HCT116 (cell line): ENCODE results near the gene FKBP7. TPM values are rescaled to one million over a fixed set of nuclear protein-coding genes. Genes with fewer than 3 reads are reported as not detected.

Experiments
- ATAC-seq: fragments of 200-7000 bp; cut with Tn5 transposase; 2 replicates; pipeline ENCODE4 v1.9.1; 2020; ENCODE audit warnings: mild to moderate bottlenecking, moderate library complexity
- BruUV-seq: library from RNA; stranded (reverse); fragments of 400-500 nt; replicated peaks from 2 replicates; lab custom pipeline; 2021; lab: Mats Ljungman, UMichigan
- CTCF ChIA-PET: fragments of 300-600 bp; sonication (Branson Sonifier 250); formaldehyde crosslinking; loops from one replicate; lab custom pipeline; 2021; ENCODE audit warnings: antibody characterized with exemption; lab: Charles Lee
- POLR2A ChIA-PET: fragments of 300-600, 350-600 bp; sonication (Branson Sonifier 250); formaldehyde crosslinking; loops from one replicate; lab custom pipeline; 2021; ENCODE audit warnings: antibody characterized with exemption; lab: Charles Lee
- RAD21 ChIA-PET, 2 experiments: fragments of 300-600 bp; sonication (Branson Sonifier 250); formaldehyde crosslinking; loops; one replicate each; lab custom pipeline; 2023; ENCODE audit warnings: low total read pairs in 2 of 2; ENCODE audit not compliant: uncharacterized antibody in 2 of 2, unreplicated experiment in 2 of 2, low non-redundant PET in 1 of 2; lab: Charles Lee
- DNase-seq: peaks from one replicate; pipeline ENCODE4 v3.0.0-alpha.2; 2010; ENCODE audit warnings: low read depth, low spot score
- H2AFZ ChIP-seq: fragments of 200-600 bp; shearing (Covaris generic), sonication (generic); 2 replicates; pipeline ENCODE4 v1.6.1; 2017; ENCODE audit warnings: low read depth, mixed run types, mixed read lengths, antibody characterized with exemption, low read length; ENCODE audit not compliant: poor library complexity, severe bottlenecking
- H3K27ac ChIP-seq: 2 replicates; pipeline ENCODE4 v1.5.1; 2012; ENCODE audit warnings: low read depth, low read length
- H3K27me3 ChIP-seq: fragments of 200-600 bp; sonication (generic); 2 replicates; pipeline ENCODE4 v1.6.1; 2016; ENCODE audit warnings: mixed run types, low read length, mixed read lengths; ENCODE audit not compliant: insufficient read depth
- H3K36me3 ChIP-seq, 2 experiments: fragments of 200-500 bp in 1 of 2; fragments of 200-600 bp in 1 of 2; sonication (Bioruptor generic) in 1 of 2; sonication (generic) in 1 of 2; 2 replicates each; pipeline versions ENCODE4 v1.5.1 to v1.6.1; 2014 to 2016; ENCODE audit warnings: low read length in 2 of 2, inconsistent platforms in 1 of 2, mixed read lengths in 1 of 2, mixed run types in 1 of 2; ENCODE audit not compliant: insufficient read depth in 2 of 2, control insufficient read depth in 1 of 2
- H3K4me1 ChIP-seq, 2 experiments: fragments of 200-600 bp in 1 of 2; sonication (generic) in 1 of 2; 2 replicates each; pipeline versions ENCODE4 v1.5.1 to v1.6.1; 2012 to 2017; ENCODE audit warnings: low read length in 2 of 2, inconsistent platforms in 1 of 2, mild to moderate bottlenecking in 1 of 2, mixed read lengths in 1 of 2, mixed run types in 1 of 2, moderate library complexity in 1 of 2; ENCODE audit not compliant: insufficient read depth in 2 of 2, control insufficient read depth in 1 of 2
- H3K4me2 ChIP-seq: fragments of 200-600 bp; sonication (generic); 2 replicates; pipeline ENCODE4 v1.6.1; 2017; ENCODE audit warnings: mixed run types, low read length, mixed read lengths
- H3K4me3 ChIP-seq, 2 experiments: fragments of 200-600 bp in 1 of 2; sonication (generic) in 1 of 2; replicated peaks in 1 of 2; 2 replicates each; pipeline ENCODE4 v1.5.1; 2011 to 2016; ENCODE audit warnings: low read length in 2 of 2, control low read depth in 1 of 2, low read depth in 1 of 2, mild to moderate bottlenecking in 1 of 2, mixed read lengths in 1 of 2, mixed run types in 1 of 2
- H3K79me2 ChIP-seq: fragments of 200-600 bp; sonication (generic); 2 replicates; pipeline ENCODE4 v1.6.1; 2017; ENCODE audit warnings: mild to moderate bottlenecking, mixed run types, low read length, moderate library complexity, mixed read lengths; ENCODE audit not compliant: insufficient read depth
- H3K9ac ChIP-seq: fragments of 200-600 bp; sonication (generic); 2 replicates; pipeline ENCODE4 v1.6.1; 2016; ENCODE audit warnings: low read length, mixed read lengths
- H3K9me2 ChIP-seq: fragments of 200-600 bp; sonication (generic), shearing (Covaris generic); 2 replicates; pipeline ENCODE4 v1.6.1; 2017; ENCODE audit warnings: mixed run types, mild to moderate bottlenecking, moderate library complexity; ENCODE audit not compliant: insufficient read depth
- H3K9me3 ChIP-seq, 2 experiments: fragments of 200-500 bp in 1 of 2; fragments of 200-600 bp in 1 of 2; sonication (Bioruptor generic) in 1 of 2; sonication (generic) in 1 of 2; 2 replicates each; pipeline ENCODE4 v1.6.1; 2014 to 2017; ENCODE audit warnings: low read length in 2 of 2, mixed read lengths in 2 of 2, inconsistent platforms in 1 of 2, low read depth in 1 of 2, mild to moderate bottlenecking in 1 of 2, mixed run types in 1 of 2, moderate library complexity in 1 of 2; ENCODE audit not compliant: control insufficient read depth in 1 of 2, insufficient read depth in 1 of 2
- H4K20me1 ChIP-seq: fragments of 200-600 bp; sonication (generic), shearing (Covaris generic); 2 replicates; pipeline ENCODE4 v1.6.1; 2017; ENCODE audit warnings: mixed run types, mild to moderate bottlenecking, moderate library complexity; ENCODE audit not compliant: insufficient read depth
- ATF3 ChIP-seq: IDR thresholded peaks from 2 replicates; pipeline ENCODE4 v1.6.1; 2012
- CBX3 ChIP-seq: IDR thresholded peaks from 2 replicates; pipeline ENCODE4 v1.6.1; 2012; ENCODE audit warnings: low read depth
- EZH2 ChIP-seq: fragments of 200-600 bp; sonication (generic); IDR thresholded peaks from 2 replicates; pipeline ENCODE4 v1.6.1; 2017; ENCODE audit warnings: antibody characterized with exemption, mixed run types
- MAX ChIP-seq: IDR thresholded peaks from 2 replicates; pipeline ENCODE4 v1.6.1; 2012
- POLR2A ChIP-seq: IDR thresholded peaks from 2 replicates; pipeline ENCODE4 v1.7.0; 2011; ENCODE audit warnings: borderline replicate concordance; ENCODE audit not compliant: insufficient read depth, insufficient read length; ENCODE audit errors: extremely low read depth
- POLR2AphosphoS5 ChIP-seq: IDR thresholded peaks from 2 replicates; pipeline ENCODE4 v1.6.1; 2011; ENCODE audit warnings: mild to moderate bottlenecking, low read depth, low read length, moderate library complexity
- RAD21 ChIP-seq: IDR thresholded peaks from 2 replicates; pipeline ENCODE4 v1.6.1; 2012; ENCODE audit warnings: low read depth, mild to moderate bottlenecking
- SIN3A ChIP-seq: IDR thresholded peaks from 2 replicates; pipeline ENCODE4 v1.6.1; 2012; ENCODE audit warnings: low read depth
- TCF7L2 ChIP-seq: IDR thresholded peaks from 2 replicates; pipeline ENCODE4 v1.7.0; 2011; ENCODE audit warnings: borderline replicate concordance, inconsistent platforms; ENCODE audit not compliant: insufficient read depth, insufficient read length; ENCODE audit errors: extremely low read depth
- YY1 ChIP-seq: IDR thresholded peaks from 2 replicates; pipeline ENCODE4 v1.6.1; 2011; ENCODE audit warnings: low read length, low read depth, moderate library complexity, mild to moderate bottlenecking; ENCODE audit not compliant: insufficient replicate concordance; ENCODE audit errors: extremely low read depth
- ZFX ChIP-seq: fragments of 450-650 bp; IDR thresholded peaks from 2 replicates; pipeline ENCODE4 v1.6.1; 2017
- ZNF274 ChIP-seq: fragments of 200-500 bp; sonication (Bioruptor generic); IDR thresholded peaks from 2 replicates; pipeline ENCODE4 v1.6.1; 2014; ENCODE audit warnings: mild to moderate bottlenecking, low read depth, low read length, inconsistent platforms
- intact Hi-C: fragments of 100-400 bp; cut with micrococcal nuclease; formaldehyde crosslinking; loops from 2 replicates; pipeline ENCODE4 v1.10.0; 2022
- total RNA-seq: library from RNA; stranded (reverse); gene quantifications from one replicate; pipeline ENCODE4 v1.2.1, GENCODE V29; 2021; ENCODE audit not compliant: unreplicated experiment
- TF ChIP-seq, protein P1 (sequence below): IDR thresholded peaks from 2 replicates; pipeline ENCODE4 v1.6.1; 2012; ENCODE audit warnings: low read depth
- TF ChIP-seq, protein P2 (sequence below), 3 experiments: fragments of 200-600 bp in 1 of 3; sonication (generic) in 1 of 3; IDR thresholded peaks in 2 of 3; conservative IDR thresholded peaks in 1 of 3; 2 replicates each; pipeline ENCODE4 v1.5.1; 2012 to 2017; ENCODE audit warnings: low read depth in 2 of 3, low read length in 2 of 3, antibody characterized with exemption in 1 of 3, borderline replicate concordance in 1 of 3, control low read depth in 1 of 3, mild to moderate bottlenecking in 1 of 3, mixed read lengths in 1 of 3, mixed run types in 1 of 3, moderate library complexity in 1 of 3; ENCODE audit not compliant: insufficient read depth in 1 of 3

The FKBP7 gene
- total RNA-seq, 1 experiment from 2014 or later = 4.5 TPM

DNA sequence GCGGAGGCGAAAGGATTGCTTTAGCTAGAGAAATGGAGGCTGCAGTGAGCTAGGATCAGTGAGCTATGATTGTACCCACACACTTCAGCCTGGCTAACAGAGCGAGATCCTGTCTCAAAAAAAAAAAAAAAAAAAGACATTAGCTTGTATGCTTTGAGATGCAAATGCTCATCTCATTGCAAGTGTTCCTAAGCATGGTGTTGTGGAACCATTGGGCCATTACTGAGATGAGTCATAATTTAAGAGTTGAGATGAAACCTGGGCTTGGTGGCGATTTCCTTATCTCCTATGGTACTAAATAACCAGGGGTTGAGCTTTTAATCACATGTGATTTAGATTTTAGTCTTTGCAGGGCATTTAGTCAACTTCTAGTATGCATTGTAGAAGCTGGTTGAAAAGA, 4.0 kb upstream of the FKBP7 start:
- intact Hi-C loops = no loop called here
- no peak overlapping the region for H3K9ac ChIP-seq
- ChIA-PET CTCF (no interaction called here), RAD21 (no interaction called here), POLR2A (interaction anchor here (1.4 kb wide), 1 partner anchor 10 kb away, joined by 3 read pairs; no protein-coding TSS in a partner anchor)
- no peak for ATAC-seq
- H3K27ac ChIP-seq = no peak overlapping the region
- H3K4me3 ChIP-seq = no peak overlapping the region
- no peaks in the 10 kb centered on the region for H4K20me1 ChIP-seq
- no peaks in the 10 kb centered on the region for H3K9me3 ChIP-seq
- DNase-seq = no peak
- H3K4me2 ChIP-seq = peak overlapping the region; percentile 6; the same call in 1 of the 2 replicates
- no peaks in the 10 kb centered on the region for H3K27me3 ChIP-seq
- H2AFZ ChIP-seq = no peak overlapping the region
- no TSS peak for BruUV-seq
- H3K9me2 ChIP-seq = no peaks in the 10 kb centered on the region
- peaks cover 10 to 30% of the 10 kb centered on the region in 2 experiments; a peak in 3 of 4 replicates for H3K4me1 ChIP-seq
- H3K36me3 ChIP-seq = peaks cover 0 to 4% of the 10 kb centered on the region in 2 experiments; a peak in 1 of 4 replicates
- TF ChIP-seq, protein P1, sequence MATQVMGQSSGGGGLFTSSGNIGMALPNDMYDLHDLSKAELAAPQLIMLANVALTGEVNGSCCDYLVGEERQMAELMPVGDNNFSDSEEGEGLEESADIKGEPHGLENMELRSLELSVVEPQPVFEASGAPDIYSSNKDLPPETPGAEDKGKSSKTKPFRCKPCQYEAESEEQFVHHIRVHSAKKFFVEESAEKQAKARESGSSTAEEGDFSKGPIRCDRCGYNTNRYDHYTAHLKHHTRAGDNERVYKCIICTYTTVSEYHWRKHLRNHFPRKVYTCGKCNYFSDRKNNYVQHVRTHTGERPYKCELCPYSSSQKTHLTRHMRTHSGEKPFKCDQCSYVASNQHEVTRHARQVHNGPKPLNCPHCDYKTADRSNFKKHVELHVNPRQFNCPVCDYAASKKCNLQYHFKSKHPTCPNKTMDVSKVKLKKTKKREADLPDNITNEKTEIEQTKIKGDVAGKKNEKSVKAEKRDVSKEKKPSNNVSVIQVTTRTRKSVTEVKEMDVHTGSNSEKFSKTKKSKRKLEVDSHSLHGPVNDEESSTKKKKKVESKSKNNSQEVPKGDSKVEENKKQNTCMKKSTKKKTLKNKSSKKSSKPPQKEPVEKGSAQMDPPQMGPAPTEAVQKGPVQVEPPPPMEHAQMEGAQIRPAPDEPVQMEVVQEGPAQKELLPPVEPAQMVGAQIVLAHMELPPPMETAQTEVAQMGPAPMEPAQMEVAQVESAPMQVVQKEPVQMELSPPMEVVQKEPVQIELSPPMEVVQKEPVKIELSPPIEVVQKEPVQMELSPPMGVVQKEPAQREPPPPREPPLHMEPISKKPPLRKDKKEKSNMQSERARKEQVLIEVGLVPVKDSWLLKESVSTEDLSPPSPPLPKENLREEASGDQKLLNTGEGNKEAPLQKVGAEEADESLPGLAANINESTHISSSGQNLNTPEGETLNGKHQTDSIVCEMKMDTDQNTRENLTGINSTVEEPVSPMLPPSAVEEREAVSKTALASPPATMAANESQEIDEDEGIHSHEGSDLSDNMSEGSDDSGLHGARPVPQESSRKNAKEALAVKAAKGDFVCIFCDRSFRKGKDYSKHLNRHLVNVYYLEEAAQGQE = no peak
- no peak for TF ChIP-seq RAD21
- TF ChIP-seq POLR2AphosphoS5 = no peak
- TF ChIP-seq ZNF274 = no peak
- no peak for TF ChIP-seq POLR2A
- TF ChIP-seq, protein P2, sequence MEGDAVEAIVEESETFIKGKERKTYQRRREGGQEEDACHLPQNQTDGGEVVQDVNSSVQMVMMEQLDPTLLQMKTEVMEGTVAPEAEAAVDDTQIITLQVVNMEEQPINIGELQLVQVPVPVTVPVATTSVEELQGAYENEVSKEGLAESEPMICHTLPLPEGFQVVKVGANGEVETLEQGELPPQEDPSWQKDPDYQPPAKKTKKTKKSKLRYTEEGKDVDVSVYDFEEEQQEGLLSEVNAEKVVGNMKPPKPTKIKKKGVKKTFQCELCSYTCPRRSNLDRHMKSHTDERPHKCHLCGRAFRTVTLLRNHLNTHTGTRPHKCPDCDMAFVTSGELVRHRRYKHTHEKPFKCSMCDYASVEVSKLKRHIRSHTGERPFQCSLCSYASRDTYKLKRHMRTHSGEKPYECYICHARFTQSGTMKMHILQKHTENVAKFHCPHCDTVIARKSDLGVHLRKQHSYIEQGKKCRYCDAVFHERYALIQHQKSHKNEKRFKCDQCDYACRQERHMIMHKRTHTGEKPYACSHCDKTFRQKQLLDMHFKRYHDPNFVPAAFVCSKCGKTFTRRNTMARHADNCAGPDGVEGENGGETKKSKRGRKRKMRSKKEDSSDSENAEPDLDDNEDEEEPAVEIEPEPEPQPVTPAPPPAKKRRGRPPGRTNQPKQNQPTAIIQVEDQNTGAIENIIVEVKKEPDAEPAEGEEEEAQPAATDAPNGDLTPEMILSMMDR (IDR thresholded peaks at IDR 0.05 in 2 of 3, conservative IDR thresholded peaks at IDR 0.05 in 1 of 3; ENCODE audit: borderline replicate concordance in 1 of 3, insufficient read depth in 1 of 3, low read depth in 2 of 3, low read length in 2 of 3) = no peak
- TF ChIP-seq ATF3 = no peak
- TF ChIP-seq SIN3A = no peak
- no peak for TF ChIP-seq EZH2
- TF ChIP-seq TCF7L2 = no peak
- TF ChIP-seq MAX = no peak
- TF ChIP-seq YY1 = no peak
- TF ChIP-seq CBX3 = no peak
- no peak for TF ChIP-seq ZFX
- peaks cover 43% of the 10 kb centered on the region for H3K79me2 ChIP-seq
